GM21619 (cell line): ENCODE data around the gene NPHP3.

ENCODE experiments used
- ATAC-seq: cut with Tn5 transposase; IDR thresholded peaks from one replicate; pipeline ENCODE4 v1.9.1; 2021; ENCODE audit not compliant: unreplicated experiment

NPHP3 gene

DNA sequence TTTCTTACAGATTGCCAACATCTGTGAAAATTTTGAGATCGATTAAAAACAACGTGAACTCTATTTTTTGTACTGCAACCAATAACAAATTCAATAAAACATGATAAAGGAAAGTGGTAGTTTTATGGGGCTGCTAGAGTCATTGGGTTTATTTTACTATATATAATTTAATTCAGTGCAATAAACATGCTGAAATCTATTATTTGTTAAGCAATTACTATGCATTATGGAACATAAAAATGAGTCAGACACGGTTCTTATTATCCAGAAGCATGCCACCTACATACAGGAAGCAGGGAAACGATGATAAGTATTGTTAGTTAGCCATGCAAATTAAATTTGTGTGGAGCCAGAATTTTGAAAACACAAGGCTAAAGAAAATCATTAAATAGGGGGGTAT, 27.2 kb downstream of the NPHP3 start:
- no peak for ATAC-seq

DNA sequence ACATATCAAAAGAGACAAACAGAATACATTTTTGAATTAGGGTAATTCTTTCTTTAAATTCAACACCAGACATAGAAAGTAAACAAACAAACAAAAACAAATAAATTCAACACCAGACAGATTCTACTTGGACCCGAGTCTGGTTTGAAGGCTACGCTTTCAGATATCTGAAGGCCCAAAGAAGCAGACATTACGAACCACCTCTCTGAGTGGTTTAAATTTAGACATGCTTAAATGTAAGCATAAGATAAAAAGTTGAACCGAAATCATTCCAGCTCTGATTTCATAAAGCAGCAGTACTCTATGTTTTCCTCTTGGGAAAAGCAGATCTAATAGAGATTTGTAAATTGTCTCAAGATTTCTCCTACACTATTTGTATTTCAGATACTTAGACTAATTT, 32.2 kb downstream of the NPHP3 start:
- no peak for ATAC-seq

- ATAC-seq = no peak
Observed at GRCh38 chr3:132682201-132682600, 40.0 kb downstream of the NPHP3 start.

- no peak for ATAC-seq
Observed at GRCh38 chr3:132681421-132681820, 40.8 kb downstream of the NPHP3 start.

GRCh38 chr3:132679911-132680310, 42.3 kb downstream of the NPHP3 start:
- ATAC-seq = no peak

- no peak for ATAC-seq
Observed at GRCh38 chr3:132675408-132675807, 46.8 kb downstream of the NPHP3 start.

GRCh38 chr3:132669256-132669777, 52.9 kb downstream of the NPHP3 start:
- ATAC-seq = no peak

DNA sequence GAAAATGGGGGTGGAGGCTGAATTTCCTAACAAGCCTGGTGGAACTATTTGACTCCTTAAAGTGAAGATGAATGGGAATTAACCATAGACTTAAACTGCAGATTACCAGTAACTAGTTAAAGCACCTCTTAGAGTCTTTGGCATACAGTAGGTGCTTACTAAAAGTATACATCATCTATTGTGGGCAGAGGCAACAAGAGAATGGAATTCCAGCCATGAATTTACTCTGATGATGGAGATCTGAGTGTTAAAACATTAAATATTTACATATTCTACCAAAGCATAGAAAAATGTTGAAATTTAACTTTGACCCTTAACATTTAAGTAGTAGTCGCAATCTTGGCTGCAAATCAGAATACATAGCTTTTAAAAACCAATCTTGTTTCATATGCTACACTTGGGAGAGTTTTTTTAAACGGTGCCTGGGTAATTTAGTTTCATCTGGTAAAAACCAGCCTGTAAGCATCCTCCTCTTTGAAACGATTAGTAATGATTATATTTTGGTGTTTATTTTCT, 56.9 kb downstream of the NPHP3 start:
- no peak for ATAC-seq

DNA sequence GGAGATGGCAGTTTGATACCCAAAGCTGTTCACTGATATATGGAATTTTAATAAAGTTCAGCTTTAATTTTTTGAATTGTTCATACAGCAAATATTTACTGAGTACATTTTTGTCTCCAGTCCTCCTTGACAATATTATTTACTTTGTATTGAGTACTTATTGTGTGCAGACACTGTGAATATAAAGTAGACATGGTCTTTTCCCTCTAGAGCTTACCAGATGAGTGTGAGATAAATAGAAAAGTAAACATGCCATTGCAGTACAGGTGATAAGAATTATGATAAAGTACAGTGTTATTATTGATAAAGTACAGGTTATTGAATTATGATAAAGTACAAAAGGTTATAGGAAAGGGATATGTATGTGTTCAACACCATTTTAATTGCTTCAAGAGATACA, 60.0 kb downstream of the NPHP3 start:
- ATAC-seq = no peak

DNA sequence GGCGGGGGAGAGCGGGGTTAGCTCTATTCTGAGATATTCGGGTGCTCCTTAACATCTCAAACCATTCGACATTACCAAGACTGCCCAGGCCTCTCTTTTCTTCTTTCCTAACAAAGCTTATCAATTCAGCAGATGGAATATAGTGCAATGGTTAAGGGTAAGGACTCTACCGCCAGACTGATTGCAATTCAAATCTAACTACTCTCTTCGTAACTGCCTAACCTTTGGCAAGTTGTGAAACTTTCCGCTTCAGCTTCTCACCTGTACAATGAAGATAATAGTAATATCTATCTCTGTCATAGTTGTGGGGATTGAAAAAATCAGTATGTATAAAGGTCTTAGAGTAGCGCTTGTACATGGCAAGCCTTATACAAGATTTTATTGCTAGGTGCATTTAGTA, 61.1 kb downstream of the NPHP3 start:
- no peak for ATAC-seq

- no peak for ATAC-seq
Observed at GRCh38 chr3:132660811-132661070, 61.5 kb downstream of the NPHP3 start.

- peak; percentile 70 for ATAC-seq
Observed at GRCh38 chr3:132660052-132660810, 62.0 kb downstream of the NPHP3 start, which contains the start of gene UBA5. UBA5 (plus strand) TSS chr3:132660329; CDS start chr3:132660538, 209 bp downstream.

GRCh38 chr3:132659365-132660051, 62.7 kb downstream of the NPHP3 start, which contains the start of gene ACAD11:
ACAD11 (minus strand) TSS chr3:132659809; CDS start chr3:132659751, 58 bp downstream.
- ATAC-seq = peak; percentile 49

DNA sequence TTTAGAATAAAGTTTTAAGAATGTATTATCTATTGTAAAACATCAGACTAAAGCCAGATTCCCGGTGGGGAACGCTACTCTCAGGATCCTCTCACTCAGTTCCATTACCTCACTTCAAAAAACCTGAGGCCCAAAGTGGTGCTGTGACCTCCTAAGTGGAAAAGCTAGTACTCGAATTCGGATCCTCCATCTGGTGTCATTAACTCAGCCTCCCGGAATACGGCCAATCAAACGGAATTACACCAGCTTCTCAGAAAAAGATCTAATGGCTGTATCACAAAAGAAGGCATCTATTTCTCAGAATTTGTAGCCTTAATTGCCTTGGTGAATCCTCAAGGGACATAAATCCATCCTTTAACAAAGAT, 63.2 kb downstream of the NPHP3 start:
- ATAC-seq = peak; percentile 1

GRCh38 chr3:132657869-132658747, 64.1 kb downstream of the NPHP3 start:
- ATAC-seq = no peak

GRCh38 chr3:132655471-132655870, 66.7 kb downstream of the NPHP3 start:
- ATAC-seq = no peak

DNA sequence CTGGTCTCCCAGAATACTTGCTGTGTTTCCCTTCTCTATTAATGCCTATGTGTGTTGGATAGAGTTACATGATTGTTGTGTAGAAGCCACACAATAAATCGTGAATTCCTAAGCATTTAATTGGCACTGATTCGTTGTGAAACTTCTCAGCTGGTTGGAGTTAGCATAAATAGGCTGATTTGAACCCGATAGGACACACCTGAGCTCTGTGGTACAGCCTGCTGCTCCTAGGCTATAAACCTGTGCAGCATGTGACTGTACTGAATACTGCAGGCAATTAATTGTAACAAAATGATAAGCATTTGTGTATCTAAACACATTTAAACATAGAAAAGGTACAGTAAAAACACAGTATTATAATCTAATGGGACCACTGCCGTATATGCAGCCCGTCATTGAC, 67.5 kb downstream of the NPHP3 start:
- ATAC-seq = no peak

DNA sequence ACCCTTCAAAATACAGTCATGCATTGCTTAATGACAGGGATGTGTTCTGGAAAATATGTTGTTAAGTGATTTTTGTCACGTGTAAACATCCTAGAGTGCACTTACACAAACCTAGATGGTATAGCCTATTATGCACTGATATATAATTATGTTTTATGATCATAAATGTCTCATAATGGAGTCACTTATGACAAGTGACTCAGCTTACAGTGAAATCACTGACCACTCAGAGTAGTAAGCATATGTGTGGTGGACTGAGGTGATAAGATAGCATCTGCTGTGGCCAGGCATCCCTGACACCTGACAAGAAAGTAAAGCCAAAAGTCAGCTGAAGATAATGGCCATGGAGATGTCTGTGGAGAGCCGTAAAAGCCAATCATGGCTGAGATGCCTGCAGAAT, 68.0 kb downstream of the NPHP3 start:
- ATAC-seq = no peak

DNA sequence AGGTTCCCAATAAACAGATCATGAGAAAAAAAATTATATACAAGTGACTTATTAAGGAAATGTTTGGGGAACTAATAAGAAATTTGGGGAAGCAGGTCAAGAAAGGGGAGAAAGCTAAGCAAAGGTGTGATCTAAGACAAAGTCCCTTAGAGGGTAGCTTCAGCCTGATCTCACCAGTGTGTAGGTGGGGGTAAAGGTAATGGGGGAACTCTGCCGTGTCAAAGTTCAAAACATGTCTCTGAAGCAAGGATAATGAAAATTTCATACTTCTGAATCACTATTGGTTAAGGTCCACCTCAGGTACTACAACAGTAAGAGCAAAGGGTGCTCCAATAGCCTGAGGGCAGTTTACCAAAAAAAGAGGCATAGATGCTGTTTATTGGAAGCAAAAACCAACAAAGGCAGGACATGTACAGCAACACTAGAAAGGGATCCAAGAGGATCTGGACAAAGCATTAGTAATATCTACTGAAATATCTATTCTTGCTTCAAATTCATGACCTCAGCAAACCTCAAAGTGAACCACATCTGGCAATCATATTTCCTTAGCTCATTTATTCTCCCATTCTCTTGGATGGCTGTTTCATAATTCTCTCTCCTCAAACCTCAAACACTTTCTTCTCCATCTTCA, 69.5 kb downstream of the NPHP3 start:
- ATAC-seq = no peak

DNA sequence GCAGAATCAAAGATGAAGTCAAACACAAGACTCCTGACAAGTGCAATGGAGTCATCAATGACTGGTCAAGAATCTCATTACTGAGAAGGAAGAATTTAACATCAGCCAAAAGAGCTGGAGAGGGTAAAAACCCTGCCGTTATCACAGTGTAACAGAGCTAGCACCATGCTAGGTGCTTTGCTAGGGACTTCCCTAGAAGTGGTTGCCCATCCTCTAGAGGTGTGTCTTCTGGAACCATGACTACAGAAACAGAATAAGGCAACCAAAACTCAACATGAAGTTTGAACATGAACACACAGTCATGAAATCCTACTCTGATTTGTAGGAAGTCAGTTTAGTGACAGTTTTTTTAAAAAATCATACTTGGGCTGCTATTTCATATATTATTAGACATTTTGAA, 72.1 kb downstream of the NPHP3 start:
- ATAC-seq = no peak

GRCh38 chr3:132645058-132645457, 77.2 kb downstream of the NPHP3 start:
- ATAC-seq = no peak
